Ectodermal cell (in vitro differentiated cells): ENCODE measurements around the gene MNS1.
"Not testable (repeated sequence)": the region's sequence is repeated elsewhere in the genome, so short reads cannot be mapped to it uniquely, and the experiment has no call there.

ENCODE experiments used
- H3K27ac ChIP-seq: 2 replicates; pipeline ENCODE4 v1.7.0; 2013; ENCODE audit warnings: mild to moderate bottlenecking, low read depth, low read length; ENCODE audit not compliant: insufficient read depth, poor library complexity, severe bottlenecking
- H3K27me3 ChIP-seq: 2 replicates; pipeline ENCODE4 v1.7.0; 2013; ENCODE audit warnings: mild to moderate bottlenecking, low read length; ENCODE audit not compliant: insufficient read depth, control insufficient read depth, poor library complexity, severe bottlenecking
- H3K36me3 ChIP-seq: one replicate; pipeline ENCODE4 v1.7.0; 2013; ENCODE audit warnings: low read length; ENCODE audit not compliant: control insufficient read depth, insufficient read depth
- H3K4me1 ChIP-seq: one replicate; pipeline ENCODE4 v1.7.0; 2013; ENCODE audit warnings: low read length; ENCODE audit not compliant: control insufficient read depth, insufficient read depth
- H3K4me3 ChIP-seq: 2 replicates; pipeline ENCODE4 v1.7.0; 2013; ENCODE audit warnings: low read depth, low read length, control low read depth; ENCODE audit not compliant: insufficient read depth
- H3K9me3 ChIP-seq: 2 replicates; pipeline ENCODE4 v1.7.0; 2013; ENCODE audit warnings: mild to moderate bottlenecking, low read length, moderate library complexity; ENCODE audit not compliant: control insufficient read depth
- WGBS, 2 experiments: methylation state at CpG; one replicate each; pipeline ENCODE4 v1.1.7; 2013; ENCODE audit warnings: missing lambda C conversion rate in 2 of 2; 5-methylcytosine and 5-hydroxymethylcytosine counted together

MNS1 gene

GRCh38 chr15:56411122-56411749 lies 53.7 kb downstream of the MNS1 start:
- Histone ChIP-seq H3K27me3 (no peaks in the 10 kb centered on the region), H3K36me3 (no peaks in the 10 kb centered on the region), H3K9me3 (no peaks in the 10 kb centered on the region), H3K4me3 (no peak overlapping the region), H3K27ac (no peak overlapping the region), H3K4me1 (no peaks in the 10 kb centered on the region)
- WGBS, 2 experiments, result 89 to 90% methylated on average over 2 of the region's 2 CpGs

- no peak overlapping the region for H3K4me3 ChIP-seq
- no peaks in the 10 kb centered on the region for H3K36me3 ChIP-seq
- H3K4me1 ChIP-seq, result no peaks in the 10 kb centered on the region
- H3K9me3 ChIP-seq, result no peaks in the 10 kb centered on the region
- no peaks in the 10 kb centered on the region for H3K27me3 ChIP-seq
- no peak overlapping the region for H3K27ac ChIP-seq
These were observed 54.2 kb downstream of the MNS1 start for GRCh38 chr15:56410721-56411120.

DNA sequence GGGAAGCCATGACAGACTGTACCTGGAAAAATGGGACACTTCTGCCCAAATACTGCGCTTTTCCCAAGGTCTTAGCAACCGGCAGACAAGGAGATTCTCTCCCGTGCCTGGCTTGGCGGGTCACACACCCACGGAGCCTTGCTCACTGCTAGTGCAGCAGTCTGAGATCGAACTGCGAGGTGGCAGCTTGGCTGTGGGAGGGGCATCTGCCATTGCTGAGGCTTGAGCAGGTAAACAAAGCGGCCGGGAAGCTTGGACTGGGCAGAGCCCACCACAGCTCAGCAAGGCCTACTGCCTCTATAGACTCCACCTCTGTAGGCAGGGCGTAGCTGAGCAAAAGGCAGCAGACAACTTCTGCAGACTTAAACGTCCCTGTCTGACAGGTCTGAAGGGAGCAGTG lies 65.7 kb downstream of the MNS1 start:
- H3K9me3 ChIP-seq, H3K4me3 ChIP-seq, H3K4me1 ChIP-seq, H3K27ac ChIP-seq, H3K27me3 ChIP-seq, H3K36me3 ChIP-seq: not testable (repeated sequence)
- 95 to 96% methylated on average over 11 of the region's 11 CpGs for WGBS, 2 experiments

DNA sequence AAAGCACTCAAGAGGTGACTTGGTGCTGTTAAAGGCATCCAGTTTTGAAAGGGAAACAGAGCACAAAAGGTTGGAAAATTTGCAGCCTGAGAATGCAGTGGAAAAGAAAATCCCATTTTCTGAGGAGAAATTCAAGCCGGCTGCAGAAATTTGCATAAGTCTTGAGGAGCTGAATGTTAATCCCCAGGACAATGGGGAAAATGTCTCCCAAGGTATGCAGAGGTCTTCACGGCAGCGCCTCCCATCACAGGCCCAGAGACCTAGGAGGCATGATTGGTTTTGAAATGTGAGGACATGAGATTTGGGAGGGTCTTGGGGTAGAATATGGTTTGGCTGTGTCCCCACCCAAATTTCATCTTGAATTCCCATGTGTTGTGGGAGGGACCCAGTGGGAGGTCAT lies 67.6 kb downstream of the MNS1 start:
- H3K9me3 ChIP-seq, H3K4me3 ChIP-seq, H3K4me1 ChIP-seq, H3K27ac ChIP-seq, H3K27me3 ChIP-seq, H3K36me3 ChIP-seq: not testable (repeated sequence)
- WGBS, 2 experiments, result 65 to 72% methylated on average over 3 of the region's 3 CpGs

- H3K9me3 ChIP-seq, result no peaks in the 10 kb centered on the region
- no peaks in the 10 kb centered on the region for H3K36me3 ChIP-seq
- no peak overlapping the region for H3K27ac ChIP-seq
- H3K4me3 ChIP-seq, result no peak overlapping the region
- no peaks in the 10 kb centered on the region for H3K27me3 ChIP-seq
- no CpG with 5 or more reads among the region's 1 CpG for WGBS, 2 experiments
- no peaks in the 10 kb centered on the region for H3K4me1 ChIP-seq
These were observed 70.0 kb downstream of the MNS1 start for GRCh38 chr15:56394909-56395308.

GRCh38 chr15:56393277-56393676 lies 71.7 kb downstream of the MNS1 start:
- H3K36me3 ChIP-seq, result no peaks in the 10 kb centered on the region
- H3K27me3 ChIP-seq, result no peaks in the 10 kb centered on the region
- no peaks in the 10 kb centered on the region for H3K9me3 ChIP-seq
- no peak overlapping the region for H3K4me3 ChIP-seq
- 100% methylated on average over 1 of the region's 1 CpG for WGBS, 2 experiments
- H3K4me1 ChIP-seq, result no peaks in the 10 kb centered on the region
- no peak overlapping the region for H3K27ac ChIP-seq

DNA sequence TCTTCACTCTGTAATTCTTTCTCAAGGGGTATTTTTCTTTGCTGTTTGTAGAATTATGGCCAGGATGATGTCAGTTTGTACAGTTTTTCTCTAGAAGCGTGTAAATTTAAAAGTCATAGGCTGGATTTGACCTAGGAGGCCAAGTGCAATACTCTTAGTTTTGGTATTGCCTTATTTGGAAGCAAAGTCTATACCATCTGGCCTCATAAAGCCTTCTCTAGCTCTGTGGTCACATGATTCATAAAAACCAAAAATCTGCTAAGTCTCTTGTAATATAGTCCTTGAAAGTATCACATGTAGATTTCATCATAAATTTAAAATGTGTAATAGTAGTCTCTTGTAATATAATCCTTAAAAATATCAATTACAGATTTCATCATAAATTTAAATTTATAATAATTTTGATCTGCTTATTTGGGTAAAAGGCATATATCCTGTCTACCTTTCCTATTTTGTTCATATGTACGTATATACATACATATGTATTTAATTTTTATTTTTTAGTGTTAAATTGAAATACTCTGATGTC lies 74.1 kb downstream of the MNS1 start:
- WGBS, 2 experiments, result 93 to 97% methylated on average over 1 of the region's 2 CpGs
- no peak overlapping the region for H3K4me3 ChIP-seq
- no peaks in the 10 kb centered on the region for H3K4me1 ChIP-seq
- no peaks in the 10 kb centered on the region for H3K36me3 ChIP-seq
- H3K27me3 ChIP-seq, result no peaks in the 10 kb centered on the region
- H3K27ac ChIP-seq, result no peak overlapping the region
- no peaks in the 10 kb centered on the region for H3K9me3 ChIP-seq

- Histone ChIP-seq H3K27ac (no peak overlapping the region), H3K27me3 (no peaks in the 10 kb centered on the region), H3K9me3 (no peaks in the 10 kb centered on the region), H3K4me3 (no peak overlapping the region), H3K4me1 (no peaks in the 10 kb centered on the region), H3K36me3 (no peaks in the 10 kb centered on the region)
- WGBS, 2 experiments, result 81 to 93% methylated on average over 3 of the region's 3 CpGs
These were observed 79.0 kb downstream of the MNS1 start for GRCh38 chr15:56385908-56386307.

DNA sequence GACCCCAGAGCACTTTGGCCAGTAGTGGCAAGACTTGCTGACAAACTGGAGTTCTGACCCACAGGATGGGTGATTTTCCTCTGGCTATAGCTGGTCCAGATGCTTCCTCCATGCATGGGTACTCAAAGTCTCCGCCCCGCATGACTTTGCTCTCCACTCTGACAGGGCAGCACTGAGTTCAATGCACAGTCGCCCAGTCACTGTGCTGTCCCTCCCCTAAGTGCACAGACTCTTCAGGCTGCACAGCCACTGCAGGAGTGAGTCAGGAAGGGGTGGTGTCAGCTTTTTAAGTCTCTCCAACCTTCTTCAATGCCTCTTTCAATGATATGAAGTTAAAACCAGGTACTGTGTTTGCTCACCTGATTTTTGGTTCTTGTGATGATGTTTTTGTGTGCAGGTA lies 81.9 kb downstream of the MNS1 start:
- Histone ChIP-seq H3K4me1 (no peaks in the 10 kb centered on the region), H3K27ac (no peak overlapping the region), H3K27me3 (no peaks in the 10 kb centered on the region), H3K9me3 (no peaks in the 10 kb centered on the region), H3K4me3 (no peak overlapping the region), H3K36me3 (no peaks in the 10 kb centered on the region)
- 91 to 94% methylated on average over 3 of the region's 3 CpGs for WGBS, 2 experiments
